ENCODE data around the gene HDGFL3. TPM values are rescaled to one million over a fixed set of nuclear protein-coding genes. Genes with fewer than 3 reads are reported as not detected.

HDGFL3 gene
- total and polyA plus RNA-seq, 2 donors (not counting 1 experiment from before 2014, with no cell fraction given): 43.1 to 59.1 TPM

- Histone ChIP-seq H3K4me1 (ENCODE audit: control insufficient read depth, extremely low read depth, insufficient read depth, low read length) (peaks cover 16% of the 10 kb centered on the region), H3K36me3 (ENCODE audit: control insufficient read depth, insufficient read depth, low read length) (no peaks in the 10 kb centered on the region), H2AFZ (ENCODE audit: low read length) (no peak overlapping the region), H3K79me2 (ENCODE audit: control insufficient read depth, insufficient read depth, low read length) (no peaks in the 10 kb centered on the region), H3K27me3 (ENCODE audit: control insufficient read depth, insufficient read depth, low read length) (no peaks in the 10 kb centered on the region), H3K27ac (ENCODE audit: insufficient read depth, low read length) (no peak overlapping the region), H4K20me1 (ENCODE audit: control insufficient read depth, extremely low read depth, insufficient read depth, low read length) (no peaks in the 10 kb centered on the region), H3K9ac (ENCODE audit: insufficient read depth, low read length) (no peak overlapping the region), H3K4me2 (ENCODE audit: extremely low read depth, insufficient read depth, low read length) (no peak overlapping the region), H3K4me3 (replicated peaks in 1 of 4; ENCODE audit: control extremely low read depth in 1 of 4, insufficient read depth in 1 of 4, low read depth in 3 of 4, low read length in 4 of 4) (no peak overlapping the region), H3K9me3 (ENCODE audit: control insufficient read depth, insufficient read depth, low read depth, low read length) (no peaks in the 10 kb centered on the region)
- DNase-seq (ENCODE audit: low read depth in 2 of 2): no peak
- no peak for TF ChIP-seq EZH2 (IDR thresholded peaks at IDR 0.05; ENCODE audit: low read length, missing control alignments)
- TF ChIP-seq CTCF (conservative IDR thresholded peaks at IDR 0.05 in 1 of 2, IDR thresholded peaks at IDR 0.05 in 1 of 2; ENCODE audit: low read depth in 1 of 2, low read length in 2 of 2): no peak
Measured at GRCh38 chr15:83113881-83114674, 93.5 kb downstream of the HDGFL3 start.

- TF ChIP-seq CTCF (conservative IDR thresholded peaks at IDR 0.05 in 1 of 2, IDR thresholded peaks at IDR 0.05 in 1 of 2; ENCODE audit: low read depth in 1 of 2, low read length in 2 of 2) (no peak), EZH2 (IDR thresholded peaks at IDR 0.05; ENCODE audit: low read length, missing control alignments) (no peak)
- no peaks in the 10 kb centered on the region for H4K20me1 ChIP-seq (ENCODE audit: control insufficient read depth, extremely low read depth, insufficient read depth, low read length)
- H3K36me3 ChIP-seq (ENCODE audit: control insufficient read depth, insufficient read depth, low read length): no peaks in the 10 kb centered on the region
- no peaks in the 10 kb centered on the region for H3K27me3 ChIP-seq (ENCODE audit: control insufficient read depth, insufficient read depth, low read length)
- peak overlapping the region in 1 of 4 experiments; percentile 11 for H3K4me3 ChIP-seq (replicated peaks in 1 of 4; ENCODE audit: control extremely low read depth in 1 of 4, insufficient read depth in 1 of 4, low read depth in 3 of 4, low read length in 4 of 4)
- H3K79me2 ChIP-seq (ENCODE audit: control insufficient read depth, insufficient read depth, low read length): no peaks in the 10 kb centered on the region
- peak overlapping the region; percentile 4 for H2AFZ ChIP-seq (ENCODE audit: low read length)
- no peak for DNase-seq (ENCODE audit: low read depth in 2 of 2)
- H3K9me3 ChIP-seq (ENCODE audit: control insufficient read depth, insufficient read depth, low read depth, low read length): no peaks in the 10 kb centered on the region
- H3K9ac ChIP-seq (ENCODE audit: insufficient read depth, low read length): no peak overlapping the region
- peak overlapping the region; percentile 73 for H3K4me2 ChIP-seq (ENCODE audit: extremely low read depth, insufficient read depth, low read length)
- peaks cover 16% of the 10 kb centered on the region for H3K4me1 ChIP-seq (ENCODE audit: control insufficient read depth, extremely low read depth, insufficient read depth, low read length)
- H3K27ac ChIP-seq (ENCODE audit: insufficient read depth, low read length): peak overlapping the region; percentile 66
Measured at GRCh38 chr15:83112956-83113299, 94.7 kb downstream of the HDGFL3 start.

- Histone ChIP-seq H3K9ac (ENCODE audit: insufficient read depth, low read length) (no peak overlapping the region), H3K4me1 (ENCODE audit: control insufficient read depth, extremely low read depth, insufficient read depth, low read length) (peaks cover 16% of the 10 kb centered on the region), H3K4me2 (ENCODE audit: extremely low read depth, insufficient read depth, low read length) (peak overlapping the region; percentile 73), H4K20me1 (ENCODE audit: control insufficient read depth, extremely low read depth, insufficient read depth, low read length) (no peaks in the 10 kb centered on the region), H3K36me3 (ENCODE audit: control insufficient read depth, insufficient read depth, low read length) (no peaks in the 10 kb centered on the region), H3K9me3 (ENCODE audit: control insufficient read depth, insufficient read depth, low read depth, low read length) (no peaks in the 10 kb centered on the region), H2AFZ (ENCODE audit: low read length) (peak overlapping the region; percentile 4), H3K4me3 (replicated peaks in 1 of 4; ENCODE audit: control extremely low read depth in 1 of 4, insufficient read depth in 1 of 4, low read depth in 3 of 4, low read length in 4 of 4) (peak overlapping the region in 2 of 4 experiments; percentile 11 to 19), H3K27me3 (ENCODE audit: control insufficient read depth, insufficient read depth, low read length) (no peaks in the 10 kb centered on the region), H3K79me2 (ENCODE audit: control insufficient read depth, insufficient read depth, low read length) (no peaks in the 10 kb centered on the region), H3K27ac (ENCODE audit: insufficient read depth, low read length) (peak overlapping the region; percentile 66)
- peak; percentile 94 to 96 for DNase-seq (ENCODE audit: low read depth in 2 of 2)
- TF ChIP-seq CTCF (conservative IDR thresholded peaks at IDR 0.05 in 1 of 2, IDR thresholded peaks at IDR 0.05 in 1 of 2; ENCODE audit: low read depth in 1 of 2, low read length in 2 of 2) (peak in 1 of 2 donors; percentile 45), EZH2 (IDR thresholded peaks at IDR 0.05; ENCODE audit: low read length, missing control alignments) (no peak)
Measured at GRCh38 chr15:83112233-83112955, 95.2 kb downstream of the HDGFL3 start.

Measured in fibroblast of lung (primary cell).